Measurements from ENCODE around the gene NDUFA11. TPM values are rescaled to one million over a fixed set of nuclear protein-coding genes. Genes with fewer than 3 reads are reported as not detected.
"Not testable (repeated sequence)": the region's sequence is repeated elsewhere in the genome, so short reads cannot be mapped to it uniquely, and the experiment has no call there.

Gene NDUFA11
- total RNA-seq, 1 donor from 2014 or later: 211 TPM

DNA sequence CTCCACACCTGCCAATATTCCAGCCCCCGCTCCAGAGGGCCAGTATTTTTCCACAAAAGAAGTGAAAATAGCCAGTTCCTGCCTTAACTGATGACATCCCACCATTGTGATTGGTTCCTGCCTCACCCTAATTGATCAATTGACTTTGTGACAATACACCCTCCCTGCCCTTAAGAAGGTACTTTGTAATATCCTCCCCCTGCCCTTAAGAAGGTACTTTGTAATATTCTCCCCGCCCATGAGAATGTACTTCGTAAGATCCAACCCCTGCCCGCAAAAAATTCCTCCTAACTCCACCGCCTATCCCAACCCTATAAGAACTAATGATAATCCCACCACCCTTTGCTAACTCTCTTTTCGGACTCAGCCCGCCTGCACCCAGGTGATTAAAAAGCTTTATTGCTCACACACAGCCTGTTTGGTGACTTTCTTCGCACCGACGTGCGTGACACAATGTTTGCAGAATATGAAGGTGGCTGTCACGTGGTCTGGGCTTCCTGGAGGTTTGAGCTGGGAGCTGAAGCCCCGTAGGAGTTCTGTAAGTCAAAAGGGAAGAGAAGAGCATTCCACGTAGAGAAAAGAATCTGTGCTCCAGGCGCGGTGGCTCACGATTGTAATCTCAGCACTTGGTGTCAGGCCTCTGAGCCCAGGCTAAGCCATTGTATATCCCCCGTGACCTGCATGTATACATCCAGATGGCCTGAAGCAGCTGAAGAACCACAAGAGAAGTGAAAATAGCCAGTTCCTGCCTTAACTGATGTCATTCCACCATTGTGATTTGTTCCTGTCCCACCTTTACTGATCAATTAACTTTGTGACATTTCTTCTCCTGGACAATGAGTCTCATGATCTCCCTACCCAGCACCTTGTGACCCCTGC is 46.1 kb downstream of the NDUFA11 start:
- H3K36me3 Mint-ChIP-seq (ENCODE audit: low read depth, unreplicated experiment): no peaks in the 10 kb centered on the region
- DNase-seq (ENCODE audit: low spot score): no peak
- no peak overlapping the region for H3K4me3 Mint-ChIP-seq (ENCODE audit: unreplicated experiment)
- H3K4me1 Mint-ChIP-seq (ENCODE audit: unreplicated experiment): peaks cover 6% of the 10 kb centered on the region
- no peaks in the 10 kb centered on the region for H3K9me3 Mint-ChIP-seq (ENCODE audit: unreplicated experiment)
- H3K27ac Mint-ChIP-seq (ENCODE audit: unreplicated experiment): no peak overlapping the region
- no peaks in the 10 kb centered on the region for H3K27me3 Mint-ChIP-seq (ENCODE audit: unreplicated experiment)
- no peak for TF ChIP-seq CTCF (IDR thresholded peaks at IDR 0.05; ENCODE audit: unreplicated experiment)

DNA sequence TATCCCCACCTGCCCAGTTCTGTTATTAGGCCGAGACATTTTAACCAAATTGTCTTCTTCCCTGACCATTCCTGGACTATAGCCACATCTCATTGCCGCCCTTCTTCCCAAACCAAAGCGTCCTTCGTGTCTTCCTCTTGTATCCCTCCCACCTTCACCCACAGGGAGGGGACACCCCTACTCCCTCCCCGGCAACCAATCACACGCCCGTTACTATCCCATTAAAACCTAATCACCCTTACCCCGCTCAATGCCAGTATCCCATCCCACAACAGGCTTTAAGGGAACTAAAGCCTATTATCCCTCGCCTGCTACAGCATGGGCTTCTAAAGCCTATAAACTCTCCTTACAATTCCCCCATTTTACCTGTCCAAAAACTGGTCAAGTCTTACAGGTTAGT is 48.4 kb downstream of the NDUFA11 start:
- H3K36me3 Mint-ChIP-seq (ENCODE audit: low read depth, unreplicated experiment); DNase-seq (ENCODE audit: low spot score); H3K4me3 Mint-ChIP-seq (ENCODE audit: unreplicated experiment); H3K27ac Mint-ChIP-seq (ENCODE audit: unreplicated experiment); H3K4me1 Mint-ChIP-seq (ENCODE audit: unreplicated experiment); H3K9me3 Mint-ChIP-seq (ENCODE audit: unreplicated experiment); H3K27me3 Mint-ChIP-seq (ENCODE audit: unreplicated experiment): not testable (repeated sequence)

DNA sequence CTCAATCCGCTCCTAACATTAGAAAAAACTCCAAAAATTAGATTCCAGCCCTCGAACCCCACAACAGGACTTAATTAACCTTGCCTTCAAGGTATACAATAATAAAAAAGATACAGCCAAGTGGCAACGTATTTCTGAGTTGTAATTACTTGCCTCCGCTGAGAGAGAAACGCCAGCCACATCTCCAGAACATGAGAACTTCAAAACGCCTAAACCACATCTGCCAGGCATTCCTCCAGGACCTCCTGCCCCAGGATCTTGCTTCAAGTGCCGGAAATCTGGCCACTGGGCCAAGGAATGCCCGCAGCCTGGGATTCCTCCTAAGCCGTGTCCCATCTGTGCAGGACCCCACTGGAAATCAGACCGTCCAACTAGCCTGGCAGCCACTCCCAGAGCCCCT is 49.5 kb downstream of the NDUFA11 start:
- not testable (repeated sequence) for DNase-seq (ENCODE audit: low spot score); H3K4me3 Mint-ChIP-seq (ENCODE audit: unreplicated experiment); H3K27ac Mint-ChIP-seq (ENCODE audit: unreplicated experiment); H3K9me3 Mint-ChIP-seq (ENCODE audit: unreplicated experiment); H3K27me3 Mint-ChIP-seq (ENCODE audit: unreplicated experiment); H3K36me3 Mint-ChIP-seq (ENCODE audit: low read depth, unreplicated experiment); H3K4me1 Mint-ChIP-seq (ENCODE audit: unreplicated experiment)

DNA sequence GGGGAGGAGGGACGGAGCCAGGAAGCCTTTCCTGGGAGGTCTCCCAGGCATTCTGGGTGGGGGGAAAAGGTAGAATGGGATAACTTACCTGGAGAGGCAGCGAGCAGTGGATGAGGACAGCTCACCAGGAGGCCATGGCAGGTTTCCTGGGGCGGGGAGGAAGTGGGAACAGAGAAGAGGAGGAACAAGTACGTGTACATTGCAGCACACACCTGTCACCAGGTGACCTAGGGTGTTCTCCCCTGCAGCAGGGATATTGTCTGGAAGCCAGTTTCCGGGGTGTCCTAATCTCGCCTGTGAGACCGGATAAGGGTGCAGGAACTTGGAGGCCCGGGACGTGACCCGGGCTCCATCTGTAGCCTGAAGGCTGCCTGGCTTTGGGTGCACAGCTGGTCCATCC is 52.3 kb downstream of the NDUFA11 start, which contains the start of gene FUT3:
Gene FUT3, minus strand, starts transcription at position 148 of the 400 bp plus-strand sequence.
- H3K4me1 Mint-ChIP-seq (ENCODE audit: unreplicated experiment): peaks cover 6% of the 10 kb centered on the region
- TF ChIP-seq CTCF (IDR thresholded peaks at IDR 0.05; ENCODE audit: unreplicated experiment): no peak
- H3K27ac Mint-ChIP-seq (ENCODE audit: unreplicated experiment): no peak within 1 kb of the TSS
- H3K9me3 Mint-ChIP-seq (ENCODE audit: unreplicated experiment): no peaks in the 10 kb centered on the region
- H3K4me3 Mint-ChIP-seq (ENCODE audit: unreplicated experiment): no peak within 1 kb of the TSS
- no peak for DNase-seq (ENCODE audit: low spot score)
- peaks cover 4% of the 10 kb centered on the region for H3K27me3 Mint-ChIP-seq (ENCODE audit: unreplicated experiment)
- H3K36me3 Mint-ChIP-seq (ENCODE audit: low read depth, unreplicated experiment): no peaks in the 10 kb centered on the region

GRCh38 chr19:5850743-5851293 is 52.8 kb downstream of the NDUFA11 start:
- TF ChIP-seq CTCF (IDR thresholded peaks at IDR 0.05; ENCODE audit: unreplicated experiment): no peak
- no peak for DNase-seq (ENCODE audit: low spot score)
- Mint-ChIP-seq H3K4me3 (ENCODE audit: unreplicated experiment) (no peak overlapping the region), H3K27ac (ENCODE audit: unreplicated experiment) (no peak overlapping the region), H3K27me3 (ENCODE audit: unreplicated experiment) (peaks cover 4% of the 10 kb centered on the region), H3K36me3 (ENCODE audit: low read depth, unreplicated experiment) (no peaks in the 10 kb centered on the region), H3K4me1 (ENCODE audit: unreplicated experiment) (peaks cover 6% of the 10 kb centered on the region), H3K9me3 (ENCODE audit: unreplicated experiment) (no peaks in the 10 kb centered on the region)

DNA sequence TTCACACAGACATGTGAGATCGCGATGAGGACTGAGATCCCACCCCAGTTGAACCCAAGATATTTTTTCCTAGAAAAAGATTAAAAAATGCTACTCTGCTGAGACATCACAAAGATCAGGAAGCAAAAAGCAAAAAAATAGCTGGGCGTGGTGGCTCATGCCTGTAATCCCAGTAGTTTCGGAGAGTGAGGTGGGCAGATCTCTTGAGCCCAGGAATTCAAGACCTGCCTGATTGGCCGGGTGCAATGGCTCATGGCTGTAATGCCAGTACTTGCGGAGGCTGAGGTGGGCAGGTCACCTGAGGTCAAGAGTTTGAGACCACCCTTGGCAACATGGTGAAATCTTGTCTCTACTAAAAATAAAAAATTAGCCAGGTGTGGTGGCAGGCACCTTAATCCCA is 53.4 kb downstream of the NDUFA11 start:
- H3K9me3 Mint-ChIP-seq (ENCODE audit: unreplicated experiment): no peaks in the 10 kb centered on the region
- TF ChIP-seq CTCF (IDR thresholded peaks at IDR 0.05; ENCODE audit: unreplicated experiment): no peak
- H3K4me1 Mint-ChIP-seq (ENCODE audit: unreplicated experiment): peaks cover 6% of the 10 kb centered on the region
- H3K27ac Mint-ChIP-seq (ENCODE audit: unreplicated experiment): no peak overlapping the region
- peaks cover 4% of the 10 kb centered on the region for H3K27me3 Mint-ChIP-seq (ENCODE audit: unreplicated experiment)
- no peak for DNase-seq (ENCODE audit: low spot score)
- no peaks in the 10 kb centered on the region for H3K36me3 Mint-ChIP-seq (ENCODE audit: low read depth, unreplicated experiment)
- H3K4me3 Mint-ChIP-seq (ENCODE audit: unreplicated experiment): no peak overlapping the region

- H3K36me3 Mint-ChIP-seq (ENCODE audit: low read depth, unreplicated experiment); DNase-seq (ENCODE audit: low spot score); H3K4me3 Mint-ChIP-seq (ENCODE audit: unreplicated experiment); H3K4me1 Mint-ChIP-seq (ENCODE audit: unreplicated experiment); H3K27ac Mint-ChIP-seq (ENCODE audit: unreplicated experiment); H3K27me3 Mint-ChIP-seq (ENCODE audit: unreplicated experiment); H3K9me3 Mint-ChIP-seq (ENCODE audit: unreplicated experiment): not testable (repeated sequence)
Measured at GRCh38 chr19:5848621-5849020, 55.0 kb downstream of the NDUFA11 start.

- DNase-seq (ENCODE audit: low spot score); H3K27ac Mint-ChIP-seq (ENCODE audit: unreplicated experiment); H3K36me3 Mint-ChIP-seq (ENCODE audit: low read depth, unreplicated experiment); H3K9me3 Mint-ChIP-seq (ENCODE audit: unreplicated experiment); H3K27me3 Mint-ChIP-seq (ENCODE audit: unreplicated experiment); H3K4me1 Mint-ChIP-seq (ENCODE audit: unreplicated experiment); H3K4me3 Mint-ChIP-seq (ENCODE audit: unreplicated experiment): not testable (repeated sequence)
Measured at GRCh38 chr19:5847846-5848245, 55.7 kb downstream of the NDUFA11 start.

Measured in endothelial cell (in vitro differentiated cells).